HepG2 (cell line): ENCODE data around the gene SVOP. TPM values are rescaled to one million over a fixed set of nuclear protein-coding genes. Genes with fewer than 3 reads are reported as not detected.
A peak's percentile ranks its signal among the peaks of the same experiment; 100 is the strongest.

Experiments used
- CENPX ChIP-seq: sonication (generic); formaldehyde crosslinking; IDR thresholded peaks from 2 replicates; pipeline ENCODE4 v1.9.0; 2021; ENCODE audit warnings: mild to moderate bottlenecking, missing genetic modification reagents, moderate library complexity
- DDIT3 ChIP-seq: sonication (generic); formaldehyde crosslinking; IDR thresholded peaks from 2 replicates; pipeline ENCODE4 v1.4.0; 2020; ENCODE audit warnings: mild to moderate bottlenecking, missing genetic modification reagents
- ESRRA ChIP-seq: sonication (generic); formaldehyde crosslinking; IDR thresholded peaks from 2 replicates; pipeline ENCODE4 v1.5.1; 2020; ENCODE audit warnings: mild to moderate bottlenecking, low read depth, missing genetic modification reagents
- HNF1B ChIP-seq: sonication (generic); formaldehyde crosslinking; IDR thresholded peaks from 2 replicates; pipeline ENCODE4 v1.5.1; 2020; ENCODE audit warnings: mild to moderate bottlenecking, moderate library complexity, missing genetic modification reagents
- MEF2D ChIP-seq: sonication (generic); formaldehyde crosslinking; IDR thresholded peaks from 2 replicates; pipeline ENCODE4 v1.5.1; 2020; ENCODE audit warnings: mild to moderate bottlenecking, missing genetic modification reagents
- NFE2 ChIP-seq: sonication (generic); formaldehyde crosslinking; IDR thresholded peaks from 2 replicates; pipeline ENCODE4 v1.4.0; 2020; ENCODE audit warnings: missing genetic modification reagents
- NFIC ChIP-seq: IDR thresholded peaks from 2 replicates; pipeline ENCODE4 v1.6.1; 2012; ENCODE audit warnings: mild to moderate bottlenecking, low read length, inconsistent platforms
- NFKBIZ ChIP-seq: IDR thresholded peaks from 2 replicates; pipeline ENCODE4 v1.6.1; 2018; ENCODE audit warnings: missing genetic modification reagents, missing compliant biosample characterization
- PRDM4 ChIP-seq: sonication (generic); formaldehyde crosslinking; IDR thresholded peaks from 2 replicates; pipeline ENCODE4 v1.9.0; 2021; ENCODE audit warnings: missing genetic modification reagents, borderline replicate concordance
- PTBP1 ChIP-seq: fragments of 200-400 bp; formaldehyde crosslinking; IDR thresholded peaks from 2 replicates; pipeline ENCODE4 v1.6.1; 2018; ENCODE audit warnings: low read length, low read depth; ENCODE audit not compliant: poor library complexity, severe bottlenecking
- SKIL ChIP-seq: sonication (generic); formaldehyde crosslinking; IDR thresholded peaks from 2 replicates; pipeline ENCODE4 v1.8.0; 2022; ENCODE audit warnings: missing genetic modification reagents, mild to moderate bottlenecking, moderate library complexity, borderline replicate concordance
- SOX13 ChIP-seq, 3 experiments: fragments of 450-650 bp in 1 of 3; sonication (generic) in 1 of 3; formaldehyde crosslinking in 1 of 3; IDR thresholded peaks in 2 of 3; conservative IDR thresholded peaks in 1 of 3; 2 replicates each; pipeline versions ENCODE4 v1.5.0 to v1.6.1; 2016 to 2020; ENCODE audit warnings: antibody characterized with exemption in 1 of 3, mild to moderate bottlenecking in 1 of 3, missing compliant biosample characterization in 1 of 3, missing genetic modification reagents in 1 of 3, moderate library complexity in 1 of 3
- ZFP62 ChIP-seq: sonication (generic); formaldehyde crosslinking; IDR thresholded peaks from 2 replicates; pipeline ENCODE4 v1.4.0; 2020; ENCODE audit warnings: missing genetic modification reagents
- ZFP91 ChIP-seq: sonication (generic); formaldehyde crosslinking; IDR thresholded peaks from 2 replicates; pipeline ENCODE4 v1.9.0; 2022; ENCODE audit warnings: missing genetic modification reagents, mild to moderate bottlenecking, borderline replicate concordance
- ZNF263 ChIP-seq: sonication (generic); formaldehyde crosslinking; IDR thresholded peaks from 2 replicates; pipeline ENCODE4 v1.4.0; 2020; ENCODE audit warnings: missing genetic modification reagents
- ZNF562 ChIP-seq: sonication (generic); formaldehyde crosslinking; IDR thresholded peaks from 2 replicates; pipeline ENCODE4 v1.8.0; 2022; ENCODE audit warnings: missing genetic modification reagents, borderline replicate concordance
- ZNF839 ChIP-seq: sonication (generic); formaldehyde crosslinking; IDR thresholded peaks from 2 replicates; pipeline ENCODE4 v1.4.0; 2020; ENCODE audit warnings: missing genetic modification reagents, mild to moderate bottlenecking, borderline replicate concordance
- ZNF883 ChIP-seq: sonication (generic); formaldehyde crosslinking; IDR thresholded peaks from 2 replicates; pipeline ENCODE4 v1.5.1; 2020; ENCODE audit warnings: mild to moderate bottlenecking, missing genetic modification reagents; ENCODE audit errors: not compliant biosample characterization
- ZSCAN30 ChIP-seq: sonication (generic); formaldehyde crosslinking; IDR thresholded peaks from 2 replicates; pipeline ENCODE4 v1.5.0; 2020; ENCODE audit warnings: mild to moderate bottlenecking, missing genetic modification reagents
- ZSCAN9 ChIP-seq: IDR thresholded peaks from 2 replicates; pipeline ENCODE4 v1.6.1; 2016; ENCODE audit warnings: borderline replicate concordance
- polyA plus RNA-seq, 8 experiments: library from polyadenylated mRNA; depleted of rRNA in 3 of 8; stranded (reverse) in 7 of 8; unstranded in 1 of 8; fragments of >200 nt; fragmentation: Illumina TruSeq in 4 of 8; extraction: Trizol in 4 of 8; gene quantifications; 2 replicates each; pipeline versions ENCODE4 v1.2.1 to v1.2.3, GENCODE V29; 2011 to 2016; ENCODE audit warnings: low read depth in 4 of 8, missing spikeins in 1 of 8, mixed read lengths in 1 of 8; ENCODE audit not compliant: insufficient read depth in 1 of 8
- total RNA-seq, 5 experiments: library from RNA; depleted of rRNA; stranded (reverse); fragments of >200 nt; fragmentation: Illumina TruSeq; extraction: Trizol; gene quantifications; 2 replicates each; pipeline ENCODE4 v1.2.3, GENCODE V29; 2016; ENCODE audit warnings: low read depth in 1 of 5

SVOP gene
- total and polyA plus RNA-seq, 2 of the 13 experiments (the other 11 are each of a cell fraction or from before 2014, with no cell fraction given): not detected

- TF ChIP-seq SKIL (CRISPR knock-in tag) (no peak), NFKBIZ (peak; percentile 92; the same call in 1 of the 2 replicates), PRDM4 (CRISPR knock-in tag) (no peak), ZSCAN9 (CRISPR knock-in tag) (peak; percentile 85), CENPX (CRISPR knock-in tag) (no peak), SOX13 (IDR thresholded peaks at IDR 0.05) (no peak), SOX13 (CRISPR knock-in tag; conservative IDR thresholded peaks at IDR 0.05 in 1 of 2, IDR thresholded peaks at IDR 0.05 in 1 of 2) (peak in 1 of 2 experiments; percentile 76; a peak in 2 of 4 replicates), ZNF839 (CRISPR knock-in tag) (no peak), HNF1B (CRISPR knock-in tag) (peak; percentile 84), ZNF883 (CRISPR knock-in tag) (no peak), ZFP91 (peak; percentile 94; the same call in 1 of the 2 replicates), DDIT3 (CRISPR knock-in tag) (no peak), ZNF562 (CRISPR knock-in tag) (no peak), ESRRA (CRISPR knock-in tag) (0 out of 2 replicates have a peak, but pooled peaks have one; percentile 43), MEF2D (CRISPR knock-in tag) (peak; percentile 72), NFIC (no peak), ZNF263 (CRISPR knock-in tag) (peak; percentile 60; the same call in 1 of the 2 replicates), NFE2 (CRISPR knock-in tag) (no peak), ZSCAN30 (CRISPR knock-in tag) (no peak), PTBP1 (no peak), ZFP62 (CRISPR knock-in tag) (no peak)
Observed at GRCh38 chr12:109052414-109053323, 31.8 kb upstream of the SVOP start, which contains the start of gene USP30 (continued).
